Kidney epithelial cell (primary cell): ENCODE data around the gene ATM. TPM values are rescaled to one million over a fixed set of nuclear protein-coding genes. Genes with fewer than 3 reads are reported as not detected.
"Not testable (repeated sequence)": the region's sequence is repeated elsewhere in the genome, so short reads cannot be mapped to it uniquely, and the experiment has no call there.

Source experiments
- DNase-seq: peaks from one replicate; pipeline ENCODE4 v3.0.0-alpha.2; 2010; ENCODE audit warnings: low read depth
- H3K27me3 ChIP-seq: 2 replicates; pipeline ENCODE4 v1.6.0; 2011; ENCODE audit warnings: low read length; ENCODE audit not compliant: control insufficient read depth, insufficient read depth
- H3K36me3 ChIP-seq: 2 replicates; pipeline ENCODE4 v1.5.1; 2011; ENCODE audit warnings: low read length; ENCODE audit not compliant: control insufficient read depth, insufficient read depth
- H3K4me3 ChIP-seq: 2 replicates; pipeline ENCODE4 v1.5.1; 2011; ENCODE audit warnings: low read depth, mild to moderate bottlenecking, control low read depth, low read length
- CTCF ChIP-seq: IDR thresholded peaks from 2 replicates; pipeline ENCODE4 v1.5.1; 2011; ENCODE audit warnings: mild to moderate bottlenecking, moderate library complexity, low read length, control low read depth, inconsistent platforms; ENCODE audit not compliant: insufficient read depth, poor library complexity, severe bottlenecking
- total RNA-seq: library from RNA; depleted of rRNA; stranded (reverse); fragments of >200 nt; gene quantifications from 2 replicates; pipeline ENCODE4 v1.2.3, GENCODE V29; 2015

ATM gene
- total RNA-seq, 1 donor from 2014 or later, result 28.5 TPM

DNA sequence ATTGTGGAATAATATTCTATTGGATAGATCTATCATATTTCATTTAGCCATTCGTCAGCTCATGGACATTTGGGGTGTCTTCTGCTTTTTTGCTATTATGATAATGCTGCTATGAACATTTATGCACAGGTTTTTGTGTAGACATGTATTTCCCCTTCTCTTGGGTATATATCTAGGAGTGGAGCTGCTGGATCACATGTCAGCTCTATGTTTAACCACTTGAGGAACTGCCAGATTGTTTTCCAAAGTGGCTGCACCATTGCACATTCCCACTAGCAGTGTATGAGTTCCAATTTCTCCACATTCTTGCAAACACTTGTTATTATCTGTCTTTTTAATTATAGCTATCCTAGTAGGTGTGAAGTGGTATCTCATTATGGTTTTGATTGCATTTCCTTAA lies 169.5 kb downstream of the ATM start:
- no peak overlapping the region for H3K4me3 ChIP-seq
- no peaks in the 10 kb centered on the region for H3K36me3 ChIP-seq
- TF ChIP-seq CTCF, result no peak
- no peak for DNase-seq
- H3K27me3 ChIP-seq, result no peaks in the 10 kb centered on the region

DNA sequence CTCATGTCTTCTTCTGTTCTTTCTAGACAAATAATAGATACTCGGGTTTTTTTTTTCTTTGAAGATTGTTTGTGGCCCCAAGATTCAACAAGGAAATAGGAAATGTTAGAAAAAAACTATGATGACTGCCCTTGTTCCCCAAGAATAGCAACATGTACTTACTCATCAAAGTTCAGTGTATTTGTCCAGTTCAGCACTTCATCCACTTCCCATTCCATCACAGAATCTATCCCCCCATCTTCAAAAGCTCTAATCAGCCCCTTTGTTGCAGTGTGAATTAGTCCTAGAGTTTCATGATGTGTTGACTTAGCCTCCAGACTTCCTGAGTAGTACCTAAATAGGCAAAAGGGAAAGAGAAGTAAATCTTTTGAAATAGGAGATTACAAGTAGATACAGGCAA lies 170.2 kb downstream of the ATM start:
- H3K27me3 ChIP-seq, result no peaks in the 10 kb centered on the region
- H3K36me3 ChIP-seq, result no peaks in the 10 kb centered on the region
- TF ChIP-seq CTCF, result no peak
- no peak for DNase-seq
- no peak overlapping the region for H3K4me3 ChIP-seq

- Histone ChIP-seq H3K36me3 (no peaks in the 10 kb centered on the region), H3K4me3 (no peak overlapping the region), H3K27me3 (no peaks in the 10 kb centered on the region)
- no peak for DNase-seq
- no peak for TF ChIP-seq CTCF
Measured at GRCh38 chr11:108394744-108395284, 171.9 kb downstream of the ATM start.

GRCh38 chr11:108396672-108397071 lies 173.8 kb downstream of the ATM start:
- H3K36me3 ChIP-seq, DNase-seq, H3K27me3 ChIP-seq, H3K4me3 ChIP-seq: not testable (repeated sequence)

DNA sequence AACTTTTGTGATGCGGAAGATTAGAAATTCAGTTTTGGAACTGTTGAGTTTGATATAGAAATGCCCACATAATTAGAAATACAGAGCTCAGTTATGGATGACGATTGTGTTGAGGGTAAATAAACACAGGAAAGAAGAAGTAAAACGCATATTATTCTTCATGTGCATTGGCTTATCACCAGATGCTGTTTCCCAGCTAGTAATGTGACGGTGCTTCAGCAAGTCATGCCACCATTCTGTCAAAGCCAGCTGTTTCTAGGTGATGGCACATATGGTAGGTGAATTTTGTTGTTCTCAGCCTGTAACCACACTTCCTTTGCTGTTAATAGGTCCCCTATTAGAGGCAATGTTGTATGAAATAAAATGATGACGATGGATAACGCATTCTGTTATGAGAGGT lies 175.6 kb downstream of the ATM start:
- Histone ChIP-seq H3K36me3 (no peaks in the 10 kb centered on the region), H3K27me3 (no peaks in the 10 kb centered on the region), H3K4me3 (no peak overlapping the region)
- TF ChIP-seq CTCF, result no peak
- no peak for DNase-seq

DNA sequence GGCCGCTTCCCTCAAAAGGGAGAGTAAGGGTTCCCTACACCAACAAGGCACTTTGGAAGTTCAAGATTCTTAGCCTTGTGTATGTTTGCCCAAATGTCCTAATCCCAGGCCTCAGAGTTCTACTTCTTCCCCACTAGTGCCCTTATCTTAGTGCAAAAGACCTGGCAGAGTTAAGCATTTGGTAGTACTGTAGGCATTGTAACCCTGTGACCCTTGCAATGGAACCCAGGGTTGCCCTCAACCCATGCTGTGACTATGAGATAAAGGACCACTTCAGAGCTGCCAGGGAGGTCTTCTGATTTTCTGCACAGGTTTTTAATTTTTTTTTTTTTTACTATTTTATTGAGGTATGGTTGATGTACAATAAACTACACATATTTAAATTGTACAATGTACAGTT lies 179.4 kb downstream of the ATM start:
- Histone ChIP-seq H3K4me3 (no peak overlapping the region), H3K27me3 (no peaks in the 10 kb centered on the region), H3K36me3 (no peaks in the 10 kb centered on the region)
- no peak for TF ChIP-seq CTCF
- no peak for DNase-seq
